ENCODE data around the gene MAN1C1.

DNA sequence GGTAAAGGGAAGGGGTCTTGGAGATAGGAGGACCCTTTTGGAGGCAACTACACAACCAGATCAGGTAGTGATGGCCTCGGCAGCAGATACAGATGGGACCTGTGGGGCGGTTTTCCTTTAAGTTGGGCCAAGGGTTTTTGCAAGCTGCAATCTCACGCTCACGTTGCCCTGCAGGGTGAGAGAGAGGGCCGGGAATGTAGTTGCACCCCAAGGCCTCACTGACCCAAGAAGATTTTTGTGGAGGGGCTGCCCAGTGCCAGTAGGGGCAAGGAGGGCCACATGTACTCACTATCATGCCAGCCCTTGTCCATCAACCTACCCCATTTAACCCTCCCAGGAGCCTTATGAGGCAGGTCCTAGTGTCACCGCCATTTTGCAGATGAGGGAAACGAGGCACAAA, 125.7 kb downstream of the MAN1C1 start:
- TF ChIP-seq, protein P1, sequence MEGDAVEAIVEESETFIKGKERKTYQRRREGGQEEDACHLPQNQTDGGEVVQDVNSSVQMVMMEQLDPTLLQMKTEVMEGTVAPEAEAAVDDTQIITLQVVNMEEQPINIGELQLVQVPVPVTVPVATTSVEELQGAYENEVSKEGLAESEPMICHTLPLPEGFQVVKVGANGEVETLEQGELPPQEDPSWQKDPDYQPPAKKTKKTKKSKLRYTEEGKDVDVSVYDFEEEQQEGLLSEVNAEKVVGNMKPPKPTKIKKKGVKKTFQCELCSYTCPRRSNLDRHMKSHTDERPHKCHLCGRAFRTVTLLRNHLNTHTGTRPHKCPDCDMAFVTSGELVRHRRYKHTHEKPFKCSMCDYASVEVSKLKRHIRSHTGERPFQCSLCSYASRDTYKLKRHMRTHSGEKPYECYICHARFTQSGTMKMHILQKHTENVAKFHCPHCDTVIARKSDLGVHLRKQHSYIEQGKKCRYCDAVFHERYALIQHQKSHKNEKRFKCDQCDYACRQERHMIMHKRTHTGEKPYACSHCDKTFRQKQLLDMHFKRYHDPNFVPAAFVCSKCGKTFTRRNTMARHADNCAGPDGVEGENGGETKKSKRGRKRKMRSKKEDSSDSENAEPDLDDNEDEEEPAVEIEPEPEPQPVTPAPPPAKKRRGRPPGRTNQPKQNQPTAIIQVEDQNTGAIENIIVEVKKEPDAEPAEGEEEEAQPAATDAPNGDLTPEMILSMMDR (IDR thresholded peaks at IDR 0.05) = no peak
- TF ChIP-seq POLR2A (IDR thresholded peaks at IDR 0.05) = no peak
